Adrenal gland (tissue), 12 donors: ENCODE data around the gene SUSD1. TPM values are rescaled to one million over a fixed set of nuclear protein-coding genes. Genes with fewer than 3 reads are reported as not detected.

Experiments
- DNase-seq, 7 donors: peaks; one replicate each; pipeline ENCODE4 v3.0.0-alpha.2; 2019 to 2020
- H3K27ac ChIP-seq, 5 donors: fragments of 200-600 bp; sonication (generic) in 4 of 5; 1 replicate in 3 of 5; 2 replicates in 2 of 5; pipeline versions ENCODE4 v1.5.1 to v1.8.0; 2016 to 2020; ENCODE audit warnings: mild to moderate bottlenecking in 1 of 5
- H3K27me3 ChIP-seq: fragments of 200-600 bp; 2 replicates; pipeline ENCODE4 v1.8.0; 2021
- H3K36me3 ChIP-seq, 2 donors: fragments of 200-600 bp; replicated peaks in 1 of 2; 1 replicate in 1 of 2; 2 replicates in 1 of 2; pipeline versions ENCODE4 v1.5.1 to v1.8.0; 2018 to 2022
- H3K4me1 ChIP-seq, 2 donors: fragments of 200-600 bp; replicated peaks in 1 of 2; 1 replicate in 1 of 2; 2 replicates in 1 of 2; pipeline versions ENCODE4 v1.5.1 to v1.8.0; 2018 to 2021
- H3K4me3 ChIP-seq, 4 donors: fragments of 200-600 bp; sonication (generic) in 3 of 4; one replicate each; pipeline ENCODE4 v1.5.1; 2016 to 2018
- H3K9me3 ChIP-seq, 3 donors: fragments of 200-600 bp; sonication (generic) in 1 of 3; replicated peaks in 1 of 3; 1 replicate in 2 of 3; 2 replicates in 1 of 3; pipeline versions ENCODE4 v1.5.1 to v1.8.0; 2016 to 2021
- CTCF ChIP-seq, 6 experiments: fragments of 450-650 bp in 4 of 6; fragments of 200-600 bp in 2 of 6; sonication (generic) in 1 of 6; IDR thresholded peaks; 1 replicate in 5 of 6; 2 replicates in 1 of 6; pipeline versions ENCODE4 v1.5.1 to v1.8.0; 2016 to 2021; ENCODE audit warnings: antibody characterized with exemption in 6 of 6, mild to moderate bottlenecking in 2 of 6, moderate library complexity in 1 of 6
- POLR2A ChIP-seq, 2 donors: fragments of 450-650 bp; IDR thresholded peaks; one replicate each; pipeline ENCODE4 v1.6.1; 2017; ENCODE audit warnings: antibody characterized with exemption in 2 of 2, mild to moderate bottlenecking in 2 of 2, moderate library complexity in 1 of 2
- WGBS, 4 donors: extraction: QIAGEN DNeasy Blood & Tissue Kit in 2 of 4; methylation state at CpG; one replicate each; pipeline versions ENCODE4 v1.1.5 to v1.1.7; 2013 to 2017; 5-methylcytosine and 5-hydroxymethylcytosine counted together
- intact Hi-C, 2 donors: fragments of 100-400 bp; cut with DNase I; formaldehyde crosslinking; loops; one replicate each; pipeline versions ENCODE4 v1.14.1 to v1.15.0; 2022 to 2023
- polyA plus RNA-seq, 3 donors: library from polyadenylated mRNA; stranded (reverse); fragments of 200-250 nt in 2 of 3; fragments of 350-450 nt in 1 of 3; fragmentation: Illumina TruSeq in 1 of 3; extraction: RNeasy Lipid Tissue Mini Kit (QIAGEN cat#74804) in 1 of 3; gene quantifications; one replicate each; pipeline ENCODE4 v1.2.3, GENCODE V29; 2013 to 2014
- total RNA-seq, 9 donors: library from RNA; depleted of rRNA in 4 of 9; stranded (reverse); fragments of >200 nt in 4 of 9; fragments of 120-200 nt in 1 of 9; fragmentation: NEBNext Ultra II Directional in 1 of 9; extraction: Animal tissue kit (Norgen Biotek cat#: 25700) in 1 of 9; gene quantifications; one replicate each; pipeline versions ENCODE4 v1.1.0 to v1.2.4, GENCODE V29; 2013 to 2023
- donor health status: healthy with polysubstance abuse.
- donor health status: Bipolar disorder and iron deficiency.
- donor health status: DM: yes; HTN: yes; CAD: no.
- donor health status: DM: no; HTN: no; CAD: no.
- donor health status: DM: no; HTN: no; CAD: no.
- donor health status: DM: yes; HTN: yes; CAD: no.

The SUSD1 gene
- total and polyA plus RNA-seq, 12 donors = 4.7 to 37.0 (median 20.8) TPM

DNA sequence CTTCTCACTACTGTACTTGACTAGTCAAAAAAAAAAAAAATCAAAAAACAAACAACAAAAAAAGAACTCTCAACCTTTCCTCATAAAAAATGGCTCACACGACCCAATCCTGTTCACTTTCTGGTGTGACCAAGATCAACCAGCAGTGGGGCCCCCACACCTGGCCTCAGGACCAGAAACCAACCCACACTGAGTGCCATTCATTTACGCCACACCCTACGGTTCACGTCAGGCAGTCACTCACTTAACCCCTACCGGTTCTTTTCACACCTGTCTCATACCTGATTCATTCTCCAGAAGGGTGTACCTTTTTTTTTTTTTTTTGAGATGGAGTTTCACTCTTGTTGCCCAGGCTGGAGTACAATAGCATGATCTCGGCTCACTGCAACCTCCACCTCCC lies 5.7 kb downstream of the SUSD1 start:
- intact Hi-C loops = no loop called here
- no peak overlapping the region for H3K27ac ChIP-seq
- WGBS, 4 donors = 84 to 93% (median 89%) methylated on average over 6 of the region's 6 CpGs

DNA sequence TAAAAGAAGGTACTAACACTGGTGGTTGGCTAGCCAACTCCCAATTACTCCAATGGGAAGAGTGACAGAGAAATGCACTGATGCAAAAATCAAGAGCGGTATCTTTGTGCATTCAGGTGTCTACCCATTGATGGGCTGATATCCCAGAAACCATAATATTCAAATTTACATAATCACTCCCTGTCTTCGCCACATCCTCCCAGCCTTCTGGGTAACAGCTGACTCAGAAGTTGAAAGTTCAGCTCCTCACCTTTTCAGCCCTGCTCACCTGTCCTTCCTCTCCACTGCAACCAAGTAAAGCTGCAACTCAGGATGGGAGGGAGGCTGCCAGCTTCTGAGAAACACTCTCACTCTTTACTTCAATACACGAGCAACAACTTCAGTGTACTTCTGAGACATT lies 6.9 kb downstream of the SUSD1 start:
- no peak for DNase-seq
- intact Hi-C loops = no loop called here
- Histone ChIP-seq H3K4me1 (peaks cover 0 to 8% of the 10 kb centered on the region in 2 donors), H3K27ac (no peak overlapping the region), H3K9me3 (no peaks in the 10 kb centered on the region), H3K27me3 (no peaks in the 10 kb centered on the region), H3K4me3 (no peak overlapping the region), H3K36me3 (no peaks in the 10 kb centered on the region)
- TF ChIP-seq POLR2A (IDR thresholded peaks at IDR 0.05) = no peak
- TF ChIP-seq CTCF (IDR thresholded peaks at IDR 0.05) = no peak
- 77 to 97% (median 89%) methylated on average over 3 of the region's 3 CpGs for WGBS, 4 donors

More for the DNA sequence above, 5.7 kb downstream of the SUSD1 start:
- Histone ChIP-seq H3K36me3 (no peaks in the 10 kb centered on the region), H3K9me3 (no peaks in the 10 kb centered on the region), H3K4me1 (peaks cover 0 to 19% of the 10 kb centered on the region in 2 donors), H3K4me3 (no peak overlapping the region), H3K27me3 (no peaks in the 10 kb centered on the region)
- TF ChIP-seq CTCF (IDR thresholded peaks at IDR 0.05) = no peak
- TF ChIP-seq POLR2A (IDR thresholded peaks at IDR 0.05) = no peak
- peak in 1 of 7 donors; percentile 27 for DNase-seq

DNA sequence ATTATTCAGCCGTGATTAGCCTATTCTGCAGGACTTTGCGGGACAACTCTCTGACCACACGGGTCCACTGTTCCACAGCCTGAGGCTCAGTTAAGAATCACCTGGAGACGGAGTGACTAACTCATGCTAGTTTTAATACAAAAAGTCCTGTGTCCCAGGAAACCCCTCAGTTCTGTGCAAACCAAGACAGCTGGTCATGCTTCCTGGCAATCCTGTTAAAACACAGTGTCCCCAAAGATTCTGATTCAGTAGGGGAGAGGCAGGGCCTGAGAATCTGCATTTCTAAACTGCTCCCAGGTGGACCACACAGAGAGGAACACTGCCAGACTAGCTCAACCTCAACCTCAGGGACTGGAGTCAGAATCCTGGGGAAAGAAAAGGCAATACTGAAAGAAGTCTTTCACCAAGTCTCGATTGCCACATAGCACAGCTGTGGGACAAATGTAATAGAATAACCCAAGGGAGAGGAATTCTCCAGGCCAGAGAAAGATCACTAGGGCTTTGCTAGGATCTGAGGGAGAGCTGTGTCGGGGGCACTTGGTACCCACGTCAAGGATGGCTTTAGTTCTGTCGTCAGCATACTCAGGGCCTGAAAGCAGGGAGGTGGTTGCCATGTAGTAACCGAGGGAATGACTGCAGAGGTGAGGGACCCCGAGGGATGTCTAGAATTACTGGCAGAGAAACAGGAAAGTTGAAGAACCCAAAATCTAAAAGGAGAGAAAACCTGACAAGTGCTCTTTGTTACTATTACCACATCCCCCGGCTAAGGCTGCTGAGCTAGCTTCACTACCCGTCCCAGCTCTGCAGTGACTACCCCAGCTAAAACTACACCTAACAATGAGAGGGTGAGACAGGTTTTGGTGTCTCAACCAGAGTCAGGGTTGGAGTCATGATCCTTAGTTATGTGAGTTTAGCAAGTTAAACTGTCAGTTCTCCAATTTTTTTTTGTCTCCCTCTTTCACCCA lies 8.6 kb downstream of the SUSD1 start:
- 78 to 85% (median 83%) methylated on average over 12 of the region's 12 CpGs for WGBS, 4 donors
- intact Hi-C loops = no loop called here

More for the DNA sequence above, 8.6 kb downstream of the SUSD1 start:
- TF ChIP-seq CTCF (IDR thresholded peaks at IDR 0.05) = no peak
- TF ChIP-seq POLR2A (IDR thresholded peaks at IDR 0.05) = no peak
- H3K36me3 ChIP-seq = no peaks in the 10 kb centered on the region
- DNase-seq = peak in 1 of 7 donors; percentile 66
- H3K9me3 ChIP-seq = no peaks in the 10 kb centered on the region
- H3K4me1 ChIP-seq = peaks cover 0 to 8% of the 10 kb centered on the region in 2 donors
- H3K27ac ChIP-seq = peak overlapping the region in 2 of 5 donors; percentile 24 to 59
- H3K27me3 ChIP-seq = no peaks in the 10 kb centered on the region
- no peak overlapping the region for H3K4me3 ChIP-seq
